GM12875 (cell line): Measurements from ENCODE around the gene DISC1.
"Not testable (repeated sequence)": the region's sequence is repeated elsewhere in the genome, so short reads cannot be mapped to it uniquely, and the experiment has no call there.

Experiments used
- H3K4me3 ChIP-seq: one replicate; pipeline ENCODE4 v1.5.1; 2011; ENCODE audit warnings: low read depth, low read length, control low read depth
- CTCF ChIP-seq: IDR thresholded peaks from 2 replicates; pipeline ENCODE4 v1.5.1; 2011; ENCODE audit warnings: low read depth, mild to moderate bottlenecking, control low read depth, inconsistent platforms, low read length, moderate library complexity, borderline replicate concordance; ENCODE audit not compliant: insufficient read depth

DISC1 gene

GRCh38 chr1:231613419-231614349, 12.9 kb upstream of the DISC1 start:
- no peak overlapping the region for H3K4me3 ChIP-seq

GRCh38 chr1:231616667-231617066, 9.9 kb upstream of the DISC1 start:
- no peak for TF ChIP-seq CTCF
- H3K4me3 ChIP-seq = no peak overlapping the region

More at GRCh38 chr1:231613419-231614349, 12.9 kb upstream of the DISC1 start:
- TF ChIP-seq CTCF = no peak

GRCh38 chr1:231618609-231619256, 7.9 kb upstream of the DISC1 start:
- H3K4me3 ChIP-seq = no peak overlapping the region
- no peak for TF ChIP-seq CTCF

GRCh38 chr1:231619257-231619634, 7.3 kb upstream of the DISC1 start:
- TF ChIP-seq CTCF = no peak
- H3K4me3 ChIP-seq = no peak overlapping the region

- H3K4me3 ChIP-seq = not testable (repeated sequence)
These were observed 1.5 kb upstream of the DISC1 start for GRCh38 chr1:231625042-231625441.

GRCh38 chr1:231625975-231626534, 535 bp upstream of the DISC1 start:
- no peak for TF ChIP-seq CTCF
- H3K4me3 ChIP-seq = peak overlapping the region; percentile 85

- H3K4me3 ChIP-seq = peak overlapping the region; percentile 85
- TF ChIP-seq CTCF = no peak
These were observed 493 bp downstream of the DISC1 start for GRCh38 chr1:231626951-231627614.
